ENCODE results near the gene NPAS2.

DNA sequence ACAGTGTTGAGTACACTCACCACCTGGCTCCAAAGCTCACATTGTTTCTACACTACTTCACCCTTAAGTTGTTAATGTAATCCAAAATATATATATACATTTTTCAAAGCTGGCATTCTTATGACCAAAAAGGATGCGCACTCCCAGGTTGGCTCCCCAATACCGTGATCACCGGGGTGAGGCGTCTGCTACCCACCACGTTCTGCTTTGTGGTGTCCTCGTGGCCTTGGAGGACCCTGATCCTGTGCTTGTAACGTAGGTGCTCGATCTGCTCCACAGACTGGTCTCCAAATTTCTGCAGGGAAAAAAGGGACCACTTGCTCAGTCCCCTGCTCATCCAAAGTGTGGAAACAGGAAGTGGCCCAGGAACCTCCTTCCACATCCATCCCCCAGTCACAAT is 207.9 kb downstream of the NPAS2 start:
- TF ChIP-seq, protein P1, sequence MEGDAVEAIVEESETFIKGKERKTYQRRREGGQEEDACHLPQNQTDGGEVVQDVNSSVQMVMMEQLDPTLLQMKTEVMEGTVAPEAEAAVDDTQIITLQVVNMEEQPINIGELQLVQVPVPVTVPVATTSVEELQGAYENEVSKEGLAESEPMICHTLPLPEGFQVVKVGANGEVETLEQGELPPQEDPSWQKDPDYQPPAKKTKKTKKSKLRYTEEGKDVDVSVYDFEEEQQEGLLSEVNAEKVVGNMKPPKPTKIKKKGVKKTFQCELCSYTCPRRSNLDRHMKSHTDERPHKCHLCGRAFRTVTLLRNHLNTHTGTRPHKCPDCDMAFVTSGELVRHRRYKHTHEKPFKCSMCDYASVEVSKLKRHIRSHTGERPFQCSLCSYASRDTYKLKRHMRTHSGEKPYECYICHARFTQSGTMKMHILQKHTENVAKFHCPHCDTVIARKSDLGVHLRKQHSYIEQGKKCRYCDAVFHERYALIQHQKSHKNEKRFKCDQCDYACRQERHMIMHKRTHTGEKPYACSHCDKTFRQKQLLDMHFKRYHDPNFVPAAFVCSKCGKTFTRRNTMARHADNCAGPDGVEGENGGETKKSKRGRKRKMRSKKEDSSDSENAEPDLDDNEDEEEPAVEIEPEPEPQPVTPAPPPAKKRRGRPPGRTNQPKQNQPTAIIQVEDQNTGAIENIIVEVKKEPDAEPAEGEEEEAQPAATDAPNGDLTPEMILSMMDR (IDR thresholded peaks at IDR 0.05): no peak
- no peak for TF ChIP-seq POLR2A (IDR thresholded peaks at IDR 0.05)

All from tibial nerve (tissue), 3 donors.